ENCODE measurements around the gene BUD31.
"Not testable (repeated sequence)": the region's sequence is repeated elsewhere in the genome, so short reads cannot be mapped to it uniquely, and the experiment has no call there.

BUD31 gene

GRCh38 chr7:99375070-99375807, 33.5 kb upstream of the BUD31 start:
- H4K20me1 ChIP-seq (ENCODE audit: control insufficient read depth, insufficient read depth, low read depth, low read length): 0 out of 2 replicates have a peak, but pooled peaks cover 5% of the 10 kb centered on the region
- H3K4me1 ChIP-seq (ENCODE audit: control insufficient read depth, low read length): peaks cover 56% of the 10 kb centered on the region
- H3F3A ChIP-seq (ENCODE audit: control insufficient read depth, insufficient read depth): peaks cover 41% of the 10 kb centered on the region
- no peaks in the 10 kb centered on the region for H3K9me3 ChIP-seq (ENCODE audit: control insufficient read depth, insufficient read depth, low read length)
- peak overlapping the region; percentile 82 for H3K4me3 ChIP-seq (ENCODE audit: low read length)
- H3K4me2 ChIP-seq (ENCODE audit: low read length): peak overlapping the region; percentile 93
- H3K79me2 ChIP-seq (ENCODE audit: control insufficient read depth, low read length): peaks cover 44% of the 10 kb centered on the region
- H3K27me3 ChIP-seq (ENCODE audit: control insufficient read depth, low read length): no peaks in the 10 kb centered on the region
- TF ChIP-seq, protein P1, sequence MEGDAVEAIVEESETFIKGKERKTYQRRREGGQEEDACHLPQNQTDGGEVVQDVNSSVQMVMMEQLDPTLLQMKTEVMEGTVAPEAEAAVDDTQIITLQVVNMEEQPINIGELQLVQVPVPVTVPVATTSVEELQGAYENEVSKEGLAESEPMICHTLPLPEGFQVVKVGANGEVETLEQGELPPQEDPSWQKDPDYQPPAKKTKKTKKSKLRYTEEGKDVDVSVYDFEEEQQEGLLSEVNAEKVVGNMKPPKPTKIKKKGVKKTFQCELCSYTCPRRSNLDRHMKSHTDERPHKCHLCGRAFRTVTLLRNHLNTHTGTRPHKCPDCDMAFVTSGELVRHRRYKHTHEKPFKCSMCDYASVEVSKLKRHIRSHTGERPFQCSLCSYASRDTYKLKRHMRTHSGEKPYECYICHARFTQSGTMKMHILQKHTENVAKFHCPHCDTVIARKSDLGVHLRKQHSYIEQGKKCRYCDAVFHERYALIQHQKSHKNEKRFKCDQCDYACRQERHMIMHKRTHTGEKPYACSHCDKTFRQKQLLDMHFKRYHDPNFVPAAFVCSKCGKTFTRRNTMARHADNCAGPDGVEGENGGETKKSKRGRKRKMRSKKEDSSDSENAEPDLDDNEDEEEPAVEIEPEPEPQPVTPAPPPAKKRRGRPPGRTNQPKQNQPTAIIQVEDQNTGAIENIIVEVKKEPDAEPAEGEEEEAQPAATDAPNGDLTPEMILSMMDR (IDR thresholded peaks at IDR 0.05; ENCODE audit: low read depth, low read length, poor library complexity, severe bottlenecking): no peak
- no peak for TF ChIP-seq EZH2phosphoT487 (IDR thresholded peaks at IDR 0.05; ENCODE audit: borderline replicate concordance, low read length)
- peak overlapping the region; percentile 68 for H3K27ac ChIP-seq (ENCODE audit: low read depth, low read length)
- H3K9me2 ChIP-seq (replicated peaks; ENCODE audit: control insufficient read depth, low read length): no peaks in the 10 kb centered on the region
- peaks cover 27% of the 10 kb centered on the region for H3K36me3 ChIP-seq (ENCODE audit: control insufficient read depth, low read length)

DNA sequence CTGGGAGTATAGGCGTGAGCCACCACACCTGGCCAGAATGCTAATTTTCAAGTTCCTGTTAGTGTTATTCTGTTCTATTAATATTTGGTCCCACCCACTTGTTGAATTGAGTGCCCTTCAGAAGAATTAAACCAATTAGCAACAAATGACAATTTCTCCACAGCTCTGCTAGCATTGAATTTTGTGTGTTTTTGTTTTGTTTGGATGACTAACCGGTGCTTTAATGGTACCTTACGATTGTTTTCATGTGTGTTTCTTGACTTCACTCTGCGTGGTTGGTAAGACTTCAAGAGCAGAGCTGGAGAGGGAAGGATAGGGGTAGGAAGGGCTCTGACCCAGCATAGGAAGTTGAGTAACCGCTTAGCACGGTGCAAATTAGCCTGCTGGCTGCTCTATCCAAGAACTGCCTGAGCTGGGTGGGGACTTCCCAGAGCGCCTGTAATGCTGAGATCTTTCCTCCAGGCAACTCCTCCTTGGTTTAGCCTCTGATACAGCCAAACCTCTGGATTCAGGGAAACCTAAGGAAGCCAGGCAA, 29.7 kb upstream of the BUD31 start:
- Histone ChIP-seq H3F3A (ENCODE audit: control insufficient read depth, insufficient read depth) (peaks cover 41% of the 10 kb centered on the region), H4K20me1 (ENCODE audit: control insufficient read depth, insufficient read depth, low read depth, low read length) (0 out of 2 replicates have a peak, but pooled peaks cover 5% of the 10 kb centered on the region), H3K9me2 (replicated peaks; ENCODE audit: control insufficient read depth, low read length) (no peaks in the 10 kb centered on the region), H3K4me2 (ENCODE audit: low read length) (peak overlapping the region; percentile 91), H3K79me2 (ENCODE audit: control insufficient read depth, low read length) (peaks cover 82% of the 10 kb centered on the region), H3K27ac (ENCODE audit: low read depth, low read length) (peak overlapping the region; percentile 93), H3K27me3 (ENCODE audit: control insufficient read depth, low read length) (no peaks in the 10 kb centered on the region), H3K36me3 (ENCODE audit: control insufficient read depth, low read length) (peaks cover 55% of the 10 kb centered on the region), H3K4me1 (ENCODE audit: control insufficient read depth, low read length) (peaks cover 84% of the 10 kb centered on the region), H3K4me3 (ENCODE audit: low read length) (peak overlapping the region; percentile 74), H3K9me3 (ENCODE audit: control insufficient read depth, insufficient read depth, low read length) (no peaks in the 10 kb centered on the region)
- no peak for TF ChIP-seq EZH2phosphoT487 (IDR thresholded peaks at IDR 0.05; ENCODE audit: borderline replicate concordance, low read length)
- TF ChIP-seq, protein P1 (IDR thresholded peaks at IDR 0.05; ENCODE audit: low read depth, low read length, poor library complexity, severe bottlenecking): no peak

GRCh38 chr7:99379693-99380031, 29.1 kb upstream of the BUD31 start:
- peak overlapping the region; percentile 93 for H3K27ac ChIP-seq (ENCODE audit: low read depth, low read length)
- peaks cover 86% of the 10 kb centered on the region for H3K79me2 ChIP-seq (ENCODE audit: control insufficient read depth, low read length)
- H3K27me3 ChIP-seq (ENCODE audit: control insufficient read depth, low read length); H3K9me2 ChIP-seq (replicated peaks; ENCODE audit: control insufficient read depth, low read length); H3K9me3 ChIP-seq (ENCODE audit: control insufficient read depth, insufficient read depth, low read length); H4K20me1 ChIP-seq (ENCODE audit: control insufficient read depth, insufficient read depth, low read depth, low read length): not testable (repeated sequence)
- peaks cover 41% of the 10 kb centered on the region for H3F3A ChIP-seq (ENCODE audit: control insufficient read depth, insufficient read depth)
- peak overlapping the region; percentile 74 for H3K4me3 ChIP-seq (ENCODE audit: low read length)
- H3K4me1 ChIP-seq (ENCODE audit: control insufficient read depth, low read length): peaks cover 88% of the 10 kb centered on the region
- H3K36me3 ChIP-seq (ENCODE audit: control insufficient read depth, low read length): peaks cover 60% of the 10 kb centered on the region
- peak overlapping the region; percentile 91 for H3K4me2 ChIP-seq (ENCODE audit: low read length)
